Measurements from ENCODE around the gene SLC16A5.

SLC16A5 gene

DNA sequence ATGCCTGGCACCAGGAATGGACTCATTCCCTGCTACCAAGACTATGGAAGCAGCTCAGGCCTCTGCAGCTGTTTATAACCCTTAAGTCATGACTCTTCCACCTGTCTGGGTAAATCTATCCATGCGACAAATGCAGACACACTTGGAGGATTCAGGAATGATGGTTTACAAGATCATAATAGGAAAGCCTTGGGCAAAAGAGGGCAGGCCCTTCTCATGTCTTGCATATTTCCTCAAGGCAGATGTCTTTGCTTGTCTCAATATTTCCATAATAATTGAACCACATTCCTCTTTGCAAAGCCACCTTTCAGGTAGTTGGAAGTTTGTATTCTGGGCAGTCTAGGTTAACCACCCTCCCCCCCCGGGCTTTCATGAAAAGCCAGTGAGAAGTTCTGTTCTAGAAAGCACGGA lies 67.4 kb downstream of the SLC16A5 start:
- DNase-seq (ENCODE audit: low read depth in 4 of 4, low spot score in 1 of 4): no peak
